Ammon's horn (tissue), 1 donor: ENCODE data around the gene MAP2K4.
A peak's percentile ranks its signal among the peaks of the same experiment; 100 is the strongest.
"Not testable (repeated sequence)": the region's sequence is repeated elsewhere in the genome, so short reads cannot be mapped to it uniquely, and the experiment has no call there.

Experiments
- DNase-seq: peaks from one replicate; pipeline ENCODE4 v3.0.0-alpha.2; 2016; ENCODE audit warnings: low spot score

MAP2K4 gene

GRCh38 chr17:12020642-12021622 lies at the start of gene MAP2K4:
TSS of gene MAP2K4 (plus strand) at chr17:12020877. CDS start at chr17:12020887, 10 bp downstream.
- DNase-seq: peak; percentile 97

GRCh38 chr17:11972741-11973140 lies 47.9 kb upstream of the MAP2K4 start:
- not testable (repeated sequence) for DNase-seq

GRCh38 chr17:11979795-11980194 lies 40.9 kb upstream of the MAP2K4 start:
- DNase-seq: no peak

- no peak for DNase-seq
Measured at GRCh38 chr17:11980813-11981212, 39.9 kb upstream of the MAP2K4 start.

DNA sequence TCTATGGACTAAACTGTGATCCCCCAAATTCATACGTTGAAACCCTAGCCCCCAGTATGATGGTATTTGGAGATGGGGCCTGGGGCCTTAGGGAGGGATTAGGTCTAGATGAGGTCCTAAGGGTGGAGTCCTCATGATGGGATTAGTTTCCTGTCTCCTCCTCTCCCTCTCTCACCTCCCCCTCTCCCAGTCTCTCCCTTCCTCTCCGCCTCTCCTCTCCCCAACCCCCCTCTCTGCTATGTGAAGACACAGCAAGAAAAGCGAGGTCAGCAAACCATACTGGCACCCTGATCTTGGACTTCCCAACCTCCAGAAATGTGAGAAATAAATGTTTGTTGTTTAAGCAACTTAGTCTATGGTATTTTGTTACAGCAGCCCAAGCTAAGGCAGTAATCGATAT lies 38.8 kb upstream of the MAP2K4 start:
- DNase-seq: no peak

- no peak for DNase-seq
Measured at GRCh38 chr17:11986179-11986941, 34.3 kb upstream of the MAP2K4 start.

DNA sequence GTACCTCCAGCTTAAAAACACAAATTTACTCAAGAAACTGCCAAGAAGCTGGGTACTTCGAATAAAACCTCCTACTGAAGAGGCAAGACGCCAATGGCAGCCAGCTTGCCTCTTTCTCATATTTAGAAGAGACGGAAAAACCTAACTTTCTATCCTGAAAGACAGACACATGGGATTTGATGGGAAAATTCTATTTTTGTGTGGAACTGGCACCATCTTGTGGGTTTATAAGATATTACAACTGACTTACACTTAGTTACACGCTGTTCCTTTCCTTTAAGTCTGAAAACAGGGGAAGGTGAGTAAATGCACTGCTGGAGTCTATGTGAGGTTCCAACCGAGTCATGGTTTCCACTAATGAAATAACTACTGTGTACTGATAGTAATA lies 33.7 kb upstream of the MAP2K4 start:
- peak; percentile 62 for DNase-seq

DNA sequence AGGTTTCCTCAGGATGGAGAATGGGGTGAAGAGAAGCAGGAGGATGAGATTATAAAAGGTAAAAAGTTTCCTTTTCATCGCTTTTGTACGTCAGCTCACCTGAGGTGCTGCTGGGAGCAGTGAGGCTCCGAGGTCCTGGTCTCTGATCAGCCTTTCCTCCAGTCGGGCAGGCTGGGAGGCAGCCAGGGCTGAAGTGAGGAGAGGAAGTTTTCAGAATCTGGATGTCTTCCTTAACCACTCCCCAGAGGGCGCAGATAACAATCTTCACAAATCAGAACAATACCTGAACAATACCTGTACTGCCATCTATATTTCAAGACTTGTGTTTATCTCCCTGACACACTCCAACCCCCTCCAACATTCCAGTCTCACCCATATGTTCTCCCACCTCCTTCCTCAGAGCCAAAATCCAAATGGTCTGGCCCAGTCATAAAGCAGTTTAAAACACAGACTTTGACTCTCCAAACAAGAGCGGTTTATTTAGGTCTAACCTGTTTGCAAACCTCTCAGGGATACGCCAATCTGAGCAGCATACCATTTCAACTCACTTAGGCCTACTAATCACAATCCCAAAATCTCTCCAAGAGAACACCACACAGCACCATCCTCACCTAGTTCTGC lies 30.2 kb upstream of the MAP2K4 start:
- no peak for DNase-seq

DNA sequence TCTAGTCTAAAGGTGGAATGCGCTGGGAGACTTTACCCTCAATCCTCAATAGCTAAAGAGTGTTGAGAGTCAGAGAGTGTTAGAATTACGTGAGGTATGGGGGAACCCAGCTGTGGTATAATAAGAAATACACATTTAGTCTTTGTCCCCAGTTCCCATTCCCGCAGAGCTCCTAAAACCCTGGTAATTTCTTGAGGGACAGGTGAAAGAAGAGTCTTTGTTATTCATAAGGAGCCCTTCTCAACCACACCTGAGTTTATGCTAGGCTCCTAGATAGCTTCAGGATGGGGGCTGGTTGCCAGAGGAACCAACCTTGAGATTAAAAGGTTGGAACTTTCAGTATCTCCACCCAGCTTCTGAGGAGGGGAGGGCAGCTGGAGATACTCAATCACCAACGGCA lies 29.2 kb upstream of the MAP2K4 start:
- DNase-seq: no peak

DNA sequence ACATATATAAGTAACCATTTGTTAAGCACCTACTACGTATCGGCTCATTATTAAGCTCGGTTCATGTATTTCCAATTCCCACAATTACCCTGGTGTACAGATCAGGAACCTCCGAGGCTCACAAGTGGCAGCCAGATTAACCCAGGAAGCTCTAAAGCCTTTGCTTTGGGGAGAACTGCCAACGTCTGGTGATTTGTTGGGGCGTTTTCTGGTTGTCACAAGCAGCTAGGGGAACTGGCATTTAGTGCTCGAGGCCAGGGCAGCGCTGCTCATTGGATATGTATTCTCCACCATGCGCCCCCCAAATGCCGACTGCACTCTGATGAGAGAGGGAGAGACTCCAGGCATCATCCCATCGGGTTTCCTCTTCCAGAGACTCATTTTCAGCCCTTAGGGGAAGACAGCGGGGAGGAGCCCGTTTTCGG lies 23.9 kb upstream of the MAP2K4 start:
- peak; percentile 63 for DNase-seq

DNA sequence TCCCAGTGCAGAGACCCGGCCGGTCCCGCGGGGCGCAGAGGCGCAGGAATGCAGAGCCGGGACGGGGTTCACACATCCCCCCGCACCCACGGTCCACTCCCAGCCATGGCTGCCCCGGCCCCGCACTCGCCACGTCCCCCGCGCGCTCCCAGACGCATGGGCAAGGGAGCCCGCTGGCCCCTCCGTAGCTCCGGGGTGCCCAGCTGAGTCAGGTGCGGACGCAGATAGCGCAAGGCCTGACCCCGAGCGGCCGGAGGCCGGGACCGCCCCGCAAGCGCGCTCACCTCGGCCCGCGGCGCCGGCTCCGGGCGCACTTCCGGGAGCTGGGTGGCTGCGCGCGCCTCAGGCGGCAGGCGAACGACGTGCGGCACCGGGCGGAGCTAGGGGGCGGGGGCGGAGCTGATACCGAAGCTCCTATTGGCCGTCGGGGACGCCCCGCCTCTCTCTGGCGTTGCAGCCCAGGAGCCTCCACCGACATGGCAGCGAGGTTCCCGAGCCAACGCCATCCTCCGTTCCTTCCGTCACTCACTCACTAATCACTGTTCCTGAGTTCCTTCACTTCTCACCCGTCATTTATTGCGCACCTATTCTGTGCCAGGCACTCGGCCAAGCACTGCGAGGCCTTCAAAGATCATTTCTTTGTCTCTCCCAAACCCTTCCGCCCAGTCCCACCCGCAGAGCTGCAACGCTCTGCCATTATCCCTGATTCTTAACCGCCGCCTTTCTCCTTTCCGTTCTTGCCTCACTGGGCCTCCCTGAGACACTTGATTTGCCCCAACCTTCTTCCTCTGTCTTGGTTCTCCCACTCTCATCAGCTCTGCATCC lies 23.3 kb upstream of the MAP2K4 start, which contains the start of gene ZNF18:
Gene ZNF18, minus strand, starts transcription at position 329 of the 825 bp plus-strand sequence. CDS start 4,646 bp downstream, outside the sequence.
- peak; percentile 98 for DNase-seq

DNA sequence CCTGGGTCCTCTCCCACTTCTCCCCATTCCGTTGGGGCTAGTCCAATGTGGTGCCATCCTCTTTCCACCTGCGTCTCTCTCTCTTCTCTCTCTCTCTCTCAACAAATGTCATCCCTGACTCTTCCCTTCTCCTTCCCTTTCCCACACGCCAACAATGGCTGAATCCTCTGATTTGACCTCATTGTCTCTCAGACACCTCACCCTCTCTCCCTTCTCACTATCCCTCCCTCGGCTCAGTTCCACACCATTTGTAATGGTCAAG lies 22.8 kb upstream of the MAP2K4 start:
- no peak for DNase-seq

- no peak for DNase-seq
Measured at GRCh38 chr17:11999696-12000095, 21.0 kb upstream of the MAP2K4 start.

- DNase-seq: no peak
Measured at GRCh38 chr17:12007466-12007865, 13.2 kb upstream of the MAP2K4 start.

DNA sequence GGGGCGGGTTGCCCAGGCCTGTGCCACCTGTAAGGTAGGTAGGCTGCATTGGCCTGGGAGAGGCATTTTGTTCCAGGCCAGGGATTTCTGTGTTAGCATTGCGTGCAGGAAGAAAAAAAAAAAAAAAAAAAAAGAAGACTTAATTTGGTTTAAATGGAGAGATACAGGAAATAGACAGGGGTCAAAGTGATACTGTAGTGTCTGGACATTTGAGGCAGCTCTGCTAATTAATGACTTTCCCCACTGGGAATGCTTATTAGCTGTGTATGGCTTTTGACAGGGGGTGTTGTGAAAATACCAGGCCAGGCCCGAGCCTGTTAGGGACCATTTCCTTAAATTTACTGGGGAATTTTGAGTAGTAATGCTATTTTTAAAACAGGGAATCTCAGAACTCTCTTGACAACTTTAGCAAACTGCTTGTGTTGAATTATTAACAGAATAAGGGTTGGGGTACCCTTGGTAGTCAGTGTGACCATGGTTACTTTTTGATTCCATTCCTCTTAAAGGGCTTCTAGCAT lies 1.0 kb downstream of the MAP2K4 start:
- DNase-seq: no peak

DNA sequence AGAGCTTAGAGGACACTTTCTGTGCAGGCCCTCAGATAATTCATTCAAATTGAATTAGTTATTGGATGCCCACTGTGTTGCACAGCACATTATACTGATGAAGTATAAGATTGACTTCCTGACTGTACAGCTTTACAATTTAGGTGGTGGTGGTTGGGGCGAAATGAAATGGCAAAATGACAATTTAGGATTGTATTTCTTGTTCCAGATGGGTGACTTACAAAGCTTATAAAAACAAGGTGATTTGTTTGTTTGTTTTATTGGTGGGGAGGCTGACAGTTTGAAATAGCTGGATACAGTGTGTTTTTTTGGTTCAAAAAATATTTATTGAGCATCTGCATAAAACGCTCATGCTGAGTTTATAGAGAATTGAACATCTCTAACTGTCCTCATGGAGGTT lies 1.6 kb downstream of the MAP2K4 start:
- no peak for DNase-seq

DNA sequence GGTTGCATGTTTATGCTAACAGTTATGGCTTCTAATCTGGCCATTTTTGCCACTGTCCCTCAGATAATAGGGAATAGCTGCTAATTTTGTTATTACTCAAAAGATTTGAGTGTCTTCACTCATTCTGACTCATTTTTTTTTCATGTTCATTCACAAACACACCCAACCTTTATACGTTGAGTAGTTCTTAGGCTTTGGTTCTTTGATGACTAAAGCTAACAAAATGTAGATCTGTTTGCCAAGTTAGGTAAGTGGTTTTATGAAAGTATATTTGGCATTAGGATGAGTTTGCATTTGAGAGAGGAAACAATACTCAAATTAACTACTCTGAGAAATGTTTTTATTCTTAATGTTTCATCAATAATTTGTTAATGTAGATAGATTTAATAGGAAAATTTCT lies 3.6 kb downstream of the MAP2K4 start:
- no peak for DNase-seq

GRCh38 chr17:12027658-12028057 lies 7.0 kb downstream of the MAP2K4 start:
- DNase-seq: no peak

GRCh38 chr17:12028611-12029010 lies 7.9 kb downstream of the MAP2K4 start:
- no peak for DNase-seq

GRCh38 chr17:12034538-12034937 lies 13.9 kb downstream of the MAP2K4 start:
- DNase-seq: no peak

DNA sequence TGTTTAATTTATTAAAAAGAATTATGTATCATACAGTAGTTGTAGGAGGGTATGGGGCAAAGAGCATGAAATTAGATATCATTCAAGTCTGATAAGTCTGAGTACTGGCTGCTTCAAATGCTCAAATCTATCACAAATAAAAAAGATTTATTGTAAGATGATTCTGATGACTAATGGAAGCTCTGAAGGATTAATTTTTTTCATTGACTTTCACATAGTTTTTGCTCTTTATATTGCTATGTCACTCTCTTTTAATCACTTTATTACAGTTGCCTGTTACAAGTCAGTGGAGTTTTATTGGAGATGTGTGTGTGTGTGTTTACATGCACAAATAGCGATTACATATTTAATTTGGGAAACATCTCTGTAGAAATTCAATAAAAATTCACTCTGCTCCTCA lies 15.0 kb downstream of the MAP2K4 start:
- DNase-seq: no peak

DNA sequence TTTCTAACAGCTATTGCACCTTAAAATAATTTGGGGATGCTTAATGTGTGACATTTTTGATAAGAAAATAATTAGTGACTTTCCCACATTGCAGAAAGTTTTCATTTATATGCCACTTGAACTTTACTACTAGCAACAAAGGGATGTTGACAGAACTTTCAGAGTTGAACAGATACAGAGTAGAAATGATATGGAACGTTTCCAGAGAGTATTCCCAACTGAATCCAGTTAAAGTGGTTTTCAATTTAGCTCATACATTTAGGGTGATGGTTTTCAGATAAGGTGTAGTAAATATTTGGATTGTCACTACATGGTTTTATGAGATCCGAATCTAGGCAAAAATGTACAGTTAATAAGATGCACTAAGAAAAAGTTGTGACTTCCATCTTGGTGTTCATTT lies 17.3 kb downstream of the MAP2K4 start:
- DNase-seq: no peak
